HG03103 (cell line): ENCODE results near the gene DOCK2.
A peak's percentile ranks its signal among the peaks of the same experiment; 100 is the strongest.

Source experiments
- ATAC-seq: cut with Tn5 transposase; IDR thresholded peaks from one replicate; pipeline ENCODE4 v1.9.1; 2021; ENCODE audit warnings: low read depth; ENCODE audit not compliant: unreplicated experiment

DOCK2 gene

GRCh38 chr5:169960659-169961058 lies 323.6 kb downstream of the DOCK2 start:
- no peak for ATAC-seq

- ATAC-seq: no peak
Observed at GRCh38 chr5:169964246-169964645, 327.2 kb downstream of the DOCK2 start.

GRCh38 chr5:169970339-169970738 lies 333.3 kb downstream of the DOCK2 start:
- ATAC-seq: no peak

- no peak for ATAC-seq
Observed at GRCh38 chr5:169970911-169971765, 334.1 kb downstream of the DOCK2 start.

GRCh38 chr5:169971780-169972179 lies 334.7 kb downstream of the DOCK2 start:
- ATAC-seq: no peak

GRCh38 chr5:169973056-169973455 lies 336.0 kb downstream of the DOCK2 start:
- no peak for ATAC-seq

GRCh38 chr5:169974121-169974770 lies 337.2 kb downstream of the DOCK2 start:
- ATAC-seq: no peak

GRCh38 chr5:169978714-169979113 lies 341.6 kb downstream of the DOCK2 start:
- no peak for ATAC-seq

GRCh38 chr5:169979871-169980270 lies 342.8 kb downstream of the DOCK2 start:
- no peak for ATAC-seq

- ATAC-seq: peak; percentile 77
Observed at GRCh38 chr5:169980418-169981053, 343.5 kb downstream of the DOCK2 start, which contains the start of gene INSYN2B. Gene INSYN2B, minus strand, starts transcription at chr5:169980495. Its CDS starts 96,597 bp downstream, at chr5:169883898.

GRCh38 chr5:169988206-169988605 lies 351.1 kb downstream of the DOCK2 start:
- ATAC-seq: no peak

- ATAC-seq: no peak
Observed at GRCh38 chr5:169988947-169989346, 351.9 kb downstream of the DOCK2 start.

GRCh38 chr5:169989365-169989764 lies 352.3 kb downstream of the DOCK2 start:
- ATAC-seq: no peak

GRCh38 chr5:169991115-169991869 lies 354.2 kb downstream of the DOCK2 start:
- no peak for ATAC-seq

GRCh38 chr5:169992789-169993484 lies 355.9 kb downstream of the DOCK2 start:
- no peak for ATAC-seq

- no peak for ATAC-seq
Observed at GRCh38 chr5:169993485-169993790, 356.4 kb downstream of the DOCK2 start.

- peak; percentile 46 for ATAC-seq
Observed at GRCh38 chr5:169997798-169998197, 360.7 kb downstream of the DOCK2 start.

- ATAC-seq: no peak
Observed at GRCh38 chr5:169999621-170000020, 362.5 kb downstream of the DOCK2 start.

GRCh38 chr5:170000155-170000554 lies 363.1 kb downstream of the DOCK2 start:
- ATAC-seq: no peak

GRCh38 chr5:170006021-170006420 lies 368.9 kb downstream of the DOCK2 start:
- ATAC-seq: no peak
